Gastroesophageal sphincter (tissue), 3 donors: ENCODE results near the gene RHEBL1.

Experiments
- CTCF ChIP-seq, 4 experiments: fragments of 200-600 bp in 2 of 4; fragments of 450-650 bp in 2 of 4; sonication (generic) in 1 of 4; IDR thresholded peaks; one replicate each; pipeline ENCODE4 v1.5.1; 2017 to 2019; ENCODE audit warnings: antibody characterized with exemption in 4 of 4, mild to moderate bottlenecking in 2 of 4, moderate library complexity in 2 of 4
- POLR2A ChIP-seq, 2 donors: fragments of 450-650 bp; IDR thresholded peaks; one replicate each; pipeline ENCODE4 v1.6.1; 2017; ENCODE audit warnings: antibody characterized with exemption in 2 of 2, mild to moderate bottlenecking in 2 of 2, moderate library complexity in 1 of 2

- no peak for TF ChIP-seq CTCF (IDR thresholded peaks at IDR 0.05)
- no peak for TF ChIP-seq POLR2A (IDR thresholded peaks at IDR 0.05)
Measured at GRCh38 chr12:49059299-49060171, 10.2 kb downstream of the RHEBL1 start.
